Measurements from ENCODE around the gene GPC3. TPM values are rescaled to one million over a fixed set of nuclear protein-coding genes. Genes with fewer than 3 reads are reported as not detected.

The GPC3 gene
- total RNA-seq, 1 experiment from 2014 or later: 0.98 TPM

DNA sequence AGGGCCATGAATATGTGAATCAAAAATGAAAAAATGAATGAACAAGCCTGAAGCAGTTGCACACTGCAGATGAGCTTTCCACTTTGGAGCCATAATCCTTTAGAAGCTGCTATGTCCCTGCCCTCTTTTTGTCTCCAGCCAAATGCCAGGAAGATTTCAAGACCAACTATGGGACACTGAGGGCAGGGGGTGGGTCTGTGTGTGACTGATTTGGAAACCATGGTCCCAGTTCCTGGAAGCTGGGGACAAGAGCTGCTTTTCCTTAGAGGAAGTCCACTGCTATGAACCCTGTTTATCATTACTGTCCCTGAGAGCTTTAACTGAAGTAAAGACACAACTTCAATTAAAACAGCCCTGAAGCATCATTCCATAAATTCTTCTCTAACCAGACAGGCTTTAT, 416.2 kb downstream of the GPC3 start:
- RAD21 ChIA-PET (ENCODE audit: low non-redundant PET in 1 of 2, low total read pairs in 2 of 2, uncharacterized antibody in 2 of 2, unreplicated experiment in 2 of 2): no interaction called here
- CTCF ChIA-PET: no interaction called here
- H3K9me2 ChIP-seq (ENCODE audit: insufficient read depth): no peaks in the 10 kb centered on the region
- no peaks in the 10 kb centered on the region for H3K9me3 ChIP-seq (ENCODE audit: control insufficient read depth in 1 of 2, insufficient read depth in 1 of 2, low read depth in 1 of 2, low read length in 2 of 2)
- no peak overlapping the region for H2AFZ ChIP-seq (ENCODE audit: low read depth, low read length, poor library complexity, severe bottlenecking)
- H3K27me3 ChIP-seq (ENCODE audit: insufficient read depth, low read length): no peaks in the 10 kb centered on the region
- no TSS peak for BruUV-seq (replicated peaks)
- POLR2A ChIA-PET: no interaction called here
- no peak overlapping the region for H3K9ac ChIP-seq (ENCODE audit: low read length)
- no peaks in the 10 kb centered on the region for H4K20me1 ChIP-seq (ENCODE audit: insufficient read depth)
- ATAC-seq: no peak
- intact Hi-C loops (cut with micrococcal nuclease): no loop called here
- H3K27ac ChIP-seq (ENCODE audit: low read depth, low read length): no peak overlapping the region
- TF ChIP-seq REST (IDR thresholded peaks at IDR 0.05; ENCODE audit: low read depth): no peak
- TF ChIP-seq, protein P1, sequence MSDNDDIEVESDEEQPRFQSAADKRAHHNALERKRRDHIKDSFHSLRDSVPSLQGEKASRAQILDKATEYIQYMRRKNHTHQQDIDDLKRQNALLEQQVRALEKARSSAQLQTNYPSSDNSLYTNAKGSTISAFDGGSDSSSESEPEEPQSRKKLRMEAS (IDR thresholded peaks at IDR 0.05): no peak
- TF ChIP-seq CBX3 (IDR thresholded peaks at IDR 0.05; ENCODE audit: low read depth): no peak
- TF ChIP-seq ATF3 (IDR thresholded peaks at IDR 0.05): no peak
- no peak for TF ChIP-seq POLR2AphosphoS5 (IDR thresholded peaks at IDR 0.05; ENCODE audit: low read depth, low read length)
- no peak for TF ChIP-seq SP1 (IDR thresholded peaks at IDR 0.05; ENCODE audit: low read depth)
- TF ChIP-seq CEBPB (IDR thresholded peaks at IDR 0.05; ENCODE audit: low read depth): no peak
- no peak for TF ChIP-seq CTCF (IDR thresholded peaks at IDR 0.05 in 2 of 3, conservative IDR thresholded peaks at IDR 0.05 in 1 of 3; ENCODE audit: borderline replicate concordance in 1 of 3, insufficient read depth in 1 of 3, low read depth in 2 of 3, low read length in 2 of 3)
- TF ChIP-seq RAD21 (IDR thresholded peaks at IDR 0.05; ENCODE audit: low read depth): no peak
- TF ChIP-seq ELF1 (IDR thresholded peaks at IDR 0.05; ENCODE audit: borderline replicate concordance, low read depth): no peak
- TF ChIP-seq SRF (IDR thresholded peaks at IDR 0.05; ENCODE audit: low read depth): no peak
- no peak for TF ChIP-seq POLR2A (IDR thresholded peaks at IDR 0.05; ENCODE audit: borderline replicate concordance, extremely low read depth, insufficient read depth, insufficient read length)
- TF ChIP-seq EGR1 (IDR thresholded peaks at IDR 0.05; ENCODE audit: low read depth): no peak
- no peak for TF ChIP-seq ZFX (IDR thresholded peaks at IDR 0.05)
- no peak for DNase-seq (ENCODE audit: low read depth, low spot score)
- no peak overlapping the region for H3K4me3 ChIP-seq (replicated peaks in 1 of 2; ENCODE audit: low read depth in 1 of 2, low read length in 2 of 2)
- H3K79me2 ChIP-seq (ENCODE audit: insufficient read depth, low read length): no peaks in the 10 kb centered on the region
- H3K4me1 ChIP-seq (ENCODE audit: control insufficient read depth in 1 of 2, insufficient read depth in 2 of 2, low read length in 2 of 2): no peaks in the 10 kb centered on the region
- H3K36me3 ChIP-seq (ENCODE audit: control insufficient read depth in 1 of 2, insufficient read depth in 2 of 2, low read length in 2 of 2): no peaks in the 10 kb centered on the region
- H3K4me2 ChIP-seq (ENCODE audit: low read length): no peak overlapping the region
